GM12891 (cell line): ENCODE measurements around the gene NEK6.
A peak's percentile ranks its signal among the peaks of the same experiment; 100 is the strongest.

Experiments used
- DNase-seq: peaks from one replicate; pipeline ENCODE4 v3.0.0; 2011; ENCODE audit warnings: low spot score; ENCODE audit not compliant: insufficient read length
- FAIRE-seq: peaks from 2 replicates; lab custom pipeline; 2011; peaks lifted over from hg19 to GRCh38; lab: Jason Lieb, UNC
- PAX5 ChIP-seq: IDR thresholded peaks from 2 replicates; pipeline ENCODE4 v1.6.1; 2011; ENCODE audit warnings: low read length, moderate library complexity, mild to moderate bottlenecking; ENCODE audit not compliant: insufficient read depth, severe bottlenecking
- POLR2A ChIP-seq: IDR thresholded peaks from 2 replicates; pipeline ENCODE4 v1.6.1; 2011; ENCODE audit warnings: low read depth, low read length, control low read depth
- POLR2AphosphoS5 ChIP-seq: IDR thresholded peaks from 2 replicates; pipeline ENCODE4 v1.6.1; 2011; ENCODE audit warnings: low read depth, low read length, control low read depth
- POU2F2 ChIP-seq: IDR thresholded peaks from 2 replicates; pipeline ENCODE4 v1.6.1; 2011; ENCODE audit warnings: low read depth, mild to moderate bottlenecking, control low read depth, low read length, moderate library complexity
- SPI1 ChIP-seq: IDR thresholded peaks from 2 replicates; pipeline ENCODE4 v1.6.1; 2011; ENCODE audit warnings: low read depth, low read length, control low read depth
- TAF1 ChIP-seq: IDR thresholded peaks from 2 replicates; pipeline ENCODE4 v1.6.1; 2011; ENCODE audit warnings: low read depth, low read length, control low read depth

NEK6 gene

GRCh38 chr9:124273427-124274160 lies 15.8 kb downstream of the NEK6 start:
- FAIRE-seq (no peak), DNase-seq (no peak)
- no peak for TF ChIP-seq POU2F2
- no peak for TF ChIP-seq PAX5
- no peak for TF ChIP-seq SPI1
- TF ChIP-seq POLR2A: no peak
- TF ChIP-seq POLR2AphosphoS5: no peak
- TF ChIP-seq TAF1: no peak

- DNase-seq (no peak), FAIRE-seq (no peak)
- no peak for TF ChIP-seq TAF1
- no peak for TF ChIP-seq POLR2AphosphoS5
- TF ChIP-seq SPI1: no peak
- no peak for TF ChIP-seq PAX5
- no peak for TF ChIP-seq POU2F2
- no peak for TF ChIP-seq POLR2A
These were observed 16.5 kb downstream of the NEK6 start for GRCh38 chr9:124274226-124274625.

- FAIRE-seq: peak; percentile 5
- DNase-seq: no peak
- TF ChIP-seq PAX5 (no peak), POU2F2 (no peak), POLR2AphosphoS5 (no peak), POLR2A (no peak), TAF1 (no peak), SPI1 (no peak)
These were observed 17.0 kb downstream of the NEK6 start for GRCh38 chr9:124274738-124275137.

GRCh38 chr9:124277420-124277819 lies 19.7 kb downstream of the NEK6 start:
- no peak for TF ChIP-seq POLR2AphosphoS5
- TF ChIP-seq TAF1: no peak
- TF ChIP-seq SPI1: no peak
- TF ChIP-seq PAX5: no peak
- no peak for TF ChIP-seq POU2F2
- no peak for TF ChIP-seq POLR2A
- no peak for FAIRE-seq
- no peak for DNase-seq

- DNase-seq: no peak
- no peak for TF ChIP-seq POLR2AphosphoS5
- no peak for TF ChIP-seq TAF1
- no peak for TF ChIP-seq SPI1
- TF ChIP-seq POLR2A: no peak
- no peak for TF ChIP-seq PAX5
- TF ChIP-seq POU2F2: no peak
- peak; percentile 52 for FAIRE-seq
These were observed 20.3 kb downstream of the NEK6 start for GRCh38 chr9:124278054-124278540.

GRCh38 chr9:124279531-124280175 lies 21.9 kb downstream of the NEK6 start:
- FAIRE-seq: no peak

GRCh38 chr9:124280176-124280691 lies 22.5 kb downstream of the NEK6 start:
- TF ChIP-seq SPI1 (no peak), POU2F2 (no peak), PAX5 (no peak), POLR2A (no peak), POLR2AphosphoS5 (no peak), TAF1 (no peak)
- no peak for FAIRE-seq
- DNase-seq: no peak

More at GRCh38 chr9:124279531-124280175, 21.9 kb downstream of the NEK6 start:
- DNase-seq: no peak
- TF ChIP-seq PAX5: no peak
- TF ChIP-seq SPI1: no peak

GRCh38 chr9:124281931-124282371 lies 24.2 kb downstream of the NEK6 start:
- TF ChIP-seq POLR2A: no peak
- no peak for TF ChIP-seq SPI1
- TF ChIP-seq POLR2AphosphoS5: no peak
- TF ChIP-seq TAF1: no peak
- no peak for TF ChIP-seq POU2F2
- TF ChIP-seq PAX5: no peak
- DNase-seq (no peak), FAIRE-seq (no peak)

- FAIRE-seq: no peak
- TF ChIP-seq POLR2AphosphoS5: no peak
- TF ChIP-seq SPI1: no peak
- TF ChIP-seq PAX5: no peak
- no peak for TF ChIP-seq TAF1
- TF ChIP-seq POLR2A: no peak
- TF ChIP-seq POU2F2: no peak
- DNase-seq: no peak
These were observed 24.9 kb downstream of the NEK6 start for GRCh38 chr9:124282442-124283227.
